ENCODE results near the gene CENPV.

DNA sequence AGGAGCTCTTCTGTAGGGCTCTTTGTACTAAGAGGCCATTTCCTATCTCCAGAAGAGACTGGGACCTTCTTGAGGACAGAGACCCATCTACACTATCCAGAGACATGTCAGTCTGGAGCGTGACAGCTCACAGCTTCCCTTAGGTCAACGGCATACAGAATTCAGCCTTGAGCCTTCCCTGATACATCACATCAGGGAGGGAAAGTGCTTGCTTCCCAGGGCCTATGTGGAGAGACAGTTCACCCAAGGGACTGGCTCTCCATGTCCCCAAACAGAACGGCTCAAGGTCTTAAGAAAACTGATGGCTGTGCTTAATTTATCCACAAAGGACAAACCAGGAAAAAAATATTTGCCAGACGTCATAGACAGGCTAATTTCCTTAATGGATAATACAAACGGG is 7.7 kb downstream of the CENPV start:
- TF ChIP-seq POLR2AphosphoS5 (IDR thresholded peaks at IDR 0.05; ENCODE audit: borderline replicate concordance, low read depth, low read length) (no peak), EZH2 (IDR thresholded peaks at IDR 0.05) (no peak)
